Ammon's horn (tissue), 1 donor: ENCODE measurements around the gene TLR10.
A peak's percentile ranks its signal among the peaks of the same experiment; 100 is the strongest.
"Not testable (repeated sequence)": the region's sequence is repeated elsewhere in the genome, so short reads cannot be mapped to it uniquely, and the experiment has no call there.

ENCODE experiments used
- DNase-seq: peaks from one replicate; pipeline ENCODE4 v3.0.0-alpha.2; 2016; ENCODE audit warnings: low spot score

TLR10 gene

GRCh38 chr4:38782452-38783108 is at the start of gene TLR10:
Gene TLR10, minus strand, starts transcription at chr4:38782990. Its CDS starts 7,400 bp downstream, at chr4:38775590.
- DNase-seq = peak; percentile 74

GRCh38 chr4:38832206-38832605 is 49.4 kb upstream of the TLR10 start:
- no peak for DNase-seq

GRCh38 chr4:38831653-38832052 is 48.9 kb upstream of the TLR10 start:
- DNase-seq = no peak

- DNase-seq = no peak
These were observed 46.4 kb upstream of the TLR10 start for GRCh38 chr4:38829237-38829636.

GRCh38 chr4:38823766-38824165 is 41.0 kb upstream of the TLR10 start:
- DNase-seq = no peak

GRCh38 chr4:38822748-38823303 is 40.0 kb upstream of the TLR10 start:
- DNase-seq = no peak

- no peak for DNase-seq
These were observed 38.9 kb upstream of the TLR10 start for GRCh38 chr4:38821739-38822138.

- DNase-seq = no peak
These were observed 37.7 kb upstream of the TLR10 start for GRCh38 chr4:38820329-38821061.

GRCh38 chr4:38819569-38819968 is 36.8 kb upstream of the TLR10 start:
- DNase-seq = no peak

GRCh38 chr4:38818441-38818976 is 35.7 kb upstream of the TLR10 start:
- no peak for DNase-seq

GRCh38 chr4:38815885-38816782 is 33.3 kb upstream of the TLR10 start:
- DNase-seq = peak; percentile 42

GRCh38 chr4:38814386-38814785 is 31.6 kb upstream of the TLR10 start:
- DNase-seq = no peak

GRCh38 chr4:38811297-38811696 is 28.5 kb upstream of the TLR10 start:
- DNase-seq = no peak

- DNase-seq = not testable (repeated sequence)
These were observed 24.7 kb upstream of the TLR10 start for GRCh38 chr4:38807462-38807861.

- not testable (repeated sequence) for DNase-seq
These were observed 23.5 kb upstream of the TLR10 start for GRCh38 chr4:38806251-38806650.

GRCh38 chr4:38805530-38806145 is 22.8 kb upstream of the TLR10 start:
- DNase-seq = peak; percentile 75

- peak; percentile 62 for DNase-seq
These were observed 22.0 kb upstream of the TLR10 start, which contains the start of gene TLR1 for GRCh38 chr4:38804654-38805295. Gene TLR1, minus strand, starts transcription at chr4:38804791. Its CDS starts 5,960 bp downstream, at chr4:38798831.

GRCh38 chr4:38803833-38804653 is 21.3 kb upstream of the TLR10 start:
- no peak for DNase-seq

- no peak for DNase-seq
These were observed 20.0 kb upstream of the TLR10 start for GRCh38 chr4:38802561-38803355.
